Midbrain (tissue), 1 donor: Measurements from ENCODE around the gene TNFSF15.

Experiments
- DNase-seq: peaks from one replicate; lab custom pipeline; 2025; lab: John Stamatoyannopoulos, UW

The TNFSF15 gene

GRCh38 chr9:114789006-114789405 is 16.8 kb downstream of the TNFSF15 start:
- DNase-seq: no peak

GRCh38 chr9:114787781-114788498 is 17.9 kb downstream of the TNFSF15 start:
- DNase-seq: no peak

- DNase-seq: no peak
Measured at GRCh38 chr9:114787214-114787613, 18.6 kb downstream of the TNFSF15 start.

- DNase-seq: no peak
Measured at GRCh38 chr9:114785866-114786650, 19.8 kb downstream of the TNFSF15 start.

- no peak for DNase-seq
Measured at GRCh38 chr9:114784721-114785279, 21.0 kb downstream of the TNFSF15 start.

GRCh38 chr9:114782586-114782985 is 23.3 kb downstream of the TNFSF15 start:
- no peak for DNase-seq

GRCh38 chr9:114779352-114779845 is 26.4 kb downstream of the TNFSF15 start:
- DNase-seq: no peak

GRCh38 chr9:114777821-114778609 is 27.8 kb downstream of the TNFSF15 start:
- no peak for DNase-seq

- DNase-seq: no peak
Measured at GRCh38 chr9:114776683-114777399, 29.0 kb downstream of the TNFSF15 start.

- no peak for DNase-seq
Measured at GRCh38 chr9:114775981-114776380, 29.9 kb downstream of the TNFSF15 start.

GRCh38 chr9:114775121-114775520 is 30.7 kb downstream of the TNFSF15 start:
- no peak for DNase-seq

- no peak for DNase-seq
Measured at GRCh38 chr9:114774524-114774923, 31.3 kb downstream of the TNFSF15 start.

GRCh38 chr9:114771889-114772288 is 34.0 kb downstream of the TNFSF15 start:
- DNase-seq: no peak

GRCh38 chr9:114770991-114771390 is 34.8 kb downstream of the TNFSF15 start:
- no peak for DNase-seq

- no peak for DNase-seq
Measured at GRCh38 chr9:114769624-114770023, 36.2 kb downstream of the TNFSF15 start.

GRCh38 chr9:114763220-114763619 is 42.6 kb downstream of the TNFSF15 start:
- no peak for DNase-seq

- DNase-seq: no peak
Measured at GRCh38 chr9:114761523-114761922, 44.3 kb downstream of the TNFSF15 start.

GRCh38 chr9:114759512-114760341 is 46.1 kb downstream of the TNFSF15 start:
- no peak for DNase-seq

- no peak for DNase-seq
Measured at GRCh38 chr9:114757984-114758383, 47.9 kb downstream of the TNFSF15 start.

GRCh38 chr9:114757395-114757794 is 48.4 kb downstream of the TNFSF15 start:
- no peak for DNase-seq
